ENCODE measurements around the gene NDUFA12.

NDUFA12 gene

GRCh38 chr12:94930772-94931171 is 72.7 kb downstream of the NDUFA12 start:
- DNase-seq: no peak

GRCh38 chr12:94930216-94930654 is 73.3 kb downstream of the NDUFA12 start:
- DNase-seq: no peak

GRCh38 chr12:94929780-94930179 is 73.7 kb downstream of the NDUFA12 start:
- no peak for DNase-seq

- DNase-seq: no peak
Measured at GRCh38 chr12:94925729-94926128, 77.8 kb downstream of the NDUFA12 start.

- no peak for DNase-seq
Measured at GRCh38 chr12:94925206-94925605, 78.3 kb downstream of the NDUFA12 start.

- DNase-seq: no peak
Measured at GRCh38 chr12:94922561-94922960, 80.9 kb downstream of the NDUFA12 start.
